HepG2 (cell line): Measurements from ENCODE around the gene IQCE. TPM values are rescaled to one million over a fixed set of nuclear protein-coding genes. Genes with fewer than 3 reads are reported as not detected.

Experiments used
- ATF2 ChIP-seq: sonication (generic); formaldehyde crosslinking; IDR thresholded peaks from 2 replicates; pipeline ENCODE4 v1.4.0; 2020; ENCODE audit warnings: missing genetic modification reagents
- BCL3 ChIP-seq: sonication (generic); formaldehyde crosslinking; IDR thresholded peaks from 2 replicates; pipeline ENCODE4 v1.5.1; 2020; ENCODE audit warnings: mild to moderate bottlenecking, missing genetic modification reagents, moderate library complexity
- FOXC1 ChIP-seq: sonication (generic); formaldehyde crosslinking; IDR thresholded peaks from 2 replicates; pipeline ENCODE4 v1.8.0; 2022; ENCODE audit warnings: mild to moderate bottlenecking, missing genetic modification reagents, borderline replicate concordance
- HOXA3 ChIP-seq: sonication (generic); formaldehyde crosslinking; IDR thresholded peaks from 2 replicates; pipeline ENCODE4 v1.5.0; 2020; ENCODE audit warnings: missing genetic modification reagents
- KDM2A ChIP-seq: sonication (generic); formaldehyde crosslinking; IDR thresholded peaks from 2 replicates; pipeline ENCODE4 v1.4.0; 2020; ENCODE audit warnings: low read depth, missing genetic modification reagents, borderline replicate concordance
- KLF12 ChIP-seq: sonication (generic); formaldehyde crosslinking; IDR thresholded peaks from 2 replicates; pipeline ENCODE4 v1.4.0; 2020; ENCODE audit warnings: missing genetic modification reagents, borderline replicate concordance
- MED13 ChIP-seq: sonication (generic); formaldehyde crosslinking; IDR thresholded peaks from 2 replicates; pipeline ENCODE4 v1.5.0; 2020; ENCODE audit warnings: missing genetic modification reagents
- MTERF4 ChIP-seq: sonication (generic); formaldehyde crosslinking; IDR thresholded peaks from 2 replicates; pipeline ENCODE4 v1.8.0; 2023; ENCODE audit warnings: mild to moderate bottlenecking, missing genetic modification reagents
- NFRKB ChIP-seq: fragments of 450-650 bp; IDR thresholded peaks from 2 replicates; pipeline ENCODE4 v1.6.1; 2017
- NFYB ChIP-seq: sonication (generic); formaldehyde crosslinking; IDR thresholded peaks from 2 replicates; pipeline ENCODE4 v1.4.0; 2020; ENCODE audit warnings: missing genetic modification reagents
- NR3C1 ChIP-seq: sonication (generic); formaldehyde crosslinking; IDR thresholded peaks from 2 replicates; pipeline ENCODE4 v1.4.0; 2020; ENCODE audit warnings: missing genetic modification reagents
- POGZ ChIP-seq: sonication (generic); formaldehyde crosslinking; IDR thresholded peaks from 2 replicates; pipeline ENCODE4 v1.4.0; 2020; ENCODE audit warnings: mild to moderate bottlenecking, missing genetic modification reagents
- PRMT3 ChIP-seq: sonication (generic); formaldehyde crosslinking; IDR thresholded peaks from 2 replicates; pipeline ENCODE4 v1.8.1; 2022; ENCODE audit warnings: low read depth, mild to moderate bottlenecking, moderate library complexity, missing genetic modification reagents, borderline replicate concordance
- RBM39 ChIP-seq: fragments of 200-400 bp; formaldehyde crosslinking; IDR thresholded peaks from one replicate; pipeline ENCODE4 v1.6.1; 2018; ENCODE audit warnings: antibody characterized with exemption, mild to moderate bottlenecking, low read depth, low read length; ENCODE audit not compliant: poor library complexity, severe bottlenecking
- RNF2 ChIP-seq: fragments of 450-650 bp; conservative IDR thresholded peaks from 2 replicates; pipeline ENCODE4 v1.6.1; 2016; ENCODE audit warnings: low read depth
- SALL2 ChIP-seq: sonication (generic); formaldehyde crosslinking; IDR thresholded peaks from 2 replicates; pipeline ENCODE4 v1.8.1; 2023; ENCODE audit warnings: mild to moderate bottlenecking, missing genetic modification reagents, inconsistent platforms
- SAP130 ChIP-seq: IDR thresholded peaks from 2 replicates; pipeline ENCODE4 v1.6.1; 2016; ENCODE audit warnings: low read depth
- SP1 ChIP-seq, 2 experiments: fragments of 450-650 bp in 1 of 2; sonication (generic) in 1 of 2; formaldehyde crosslinking in 1 of 2; IDR thresholded peaks; 2 replicates each; pipeline versions ENCODE4 v1.4.0 to v1.6.1; 2016 to 2020; ENCODE audit warnings: missing genetic modification reagents in 1 of 2
- TOE1 ChIP-seq: sonication (generic); formaldehyde crosslinking; IDR thresholded peaks from 2 replicates; pipeline ENCODE4 v1.4.0; 2020; ENCODE audit warnings: mild to moderate bottlenecking, missing genetic modification reagents
- YEATS4 ChIP-seq: sonication (generic); formaldehyde crosslinking; IDR thresholded peaks from 2 replicates; pipeline ENCODE4 v1.4.0; 2020; ENCODE audit warnings: missing genetic modification reagents, borderline replicate concordance
- ZBTB38 ChIP-seq: sonication (generic); formaldehyde crosslinking; IDR thresholded peaks from 2 replicates; pipeline ENCODE4 v1.5.1; 2020; ENCODE audit warnings: mild to moderate bottlenecking, missing genetic modification reagents
- ZFP36 ChIP-seq: fragments of 150-350 bp; IDR thresholded peaks from 2 replicates; pipeline ENCODE4 v1.6.1; 2018; ENCODE audit warnings: borderline replicate concordance, low read length, low read depth; ENCODE audit not compliant: partially characterized antibody
- ZNF160 ChIP-seq: sonication (generic); formaldehyde crosslinking; IDR thresholded peaks from 2 replicates; pipeline ENCODE4 v1.8.0; 2022; ENCODE audit warnings: mild to moderate bottlenecking, inconsistent platforms, missing genetic modification reagents
- ZNF234 ChIP-seq: sonication (generic); formaldehyde crosslinking; conservative IDR thresholded peaks from 2 replicates; pipeline ENCODE4 v1.5.1; 2020; ENCODE audit warnings: mild to moderate bottlenecking, missing genetic modification reagents
- ZNF343 ChIP-seq: sonication (generic); formaldehyde crosslinking; IDR thresholded peaks from 2 replicates; pipeline ENCODE4 v1.4.0; 2020; ENCODE audit warnings: mild to moderate bottlenecking, missing genetic modification reagents
- ZNF382 ChIP-seq: sonication (generic); formaldehyde crosslinking; IDR thresholded peaks from 2 replicates; pipeline ENCODE4 v1.5.0; 2020; ENCODE audit warnings: missing genetic modification reagents, mild to moderate bottlenecking, borderline replicate concordance
- polyA plus RNA-seq, 8 experiments: library from polyadenylated mRNA; depleted of rRNA in 3 of 8; stranded (reverse) in 7 of 8; unstranded in 1 of 8; fragments of >200 nt; fragmentation: Illumina TruSeq in 4 of 8; extraction: Trizol in 4 of 8; gene quantifications; 2 replicates each; pipeline versions ENCODE4 v1.2.1 to v1.2.3, GENCODE V29; 2011 to 2016; ENCODE audit warnings: low read depth in 4 of 8, missing spikeins in 1 of 8, mixed read lengths in 1 of 8; ENCODE audit not compliant: insufficient read depth in 1 of 8
- total RNA-seq, 5 experiments: library from RNA; depleted of rRNA; stranded (reverse); fragments of >200 nt; fragmentation: Illumina TruSeq; extraction: Trizol; gene quantifications; 2 replicates each; pipeline ENCODE4 v1.2.3, GENCODE V29; 2016; ENCODE audit warnings: low read depth in 1 of 5

IQCE gene
- total and polyA plus RNA-seq, 2 of the 13 experiments (the other 11 are each of a cell fraction or from before 2014, with no cell fraction given), result 1.5 to 2.5 TPM

- TF ChIP-seq RNF2 (no peak), KDM2A (CRISPR knock-in tag) (0 out of 2 replicates have a peak, but pooled peaks have one; percentile 8), MTERF4 (CRISPR knock-in tag) (no peak), ZNF234 (CRISPR knock-in tag) (no peak), NFYB (CRISPR knock-in tag) (no peak; the same call in 1 of the 2 replicates), YEATS4 (CRISPR knock-in tag) (peak; percentile 44; the same call in 1 of the 2 replicates), ZBTB38 (CRISPR knock-in tag) (no peak), ATF2 (CRISPR knock-in tag) (no peak), ZNF382 (CRISPR knock-in tag) (no peak), NFRKB (no peak), TOE1 (CRISPR knock-in tag) (no peak), KLF12 (CRISPR knock-in tag) (no peak), POGZ (CRISPR knock-in tag) (no peak), NR3C1 (CRISPR knock-in tag) (no peak), HOXA3 (CRISPR knock-in tag) (0 out of 2 replicates have a peak, but pooled peaks have one; percentile 18), FOXC1 (CRISPR knock-in tag) (no peak; the same call in 1 of the 2 replicates), SAP130 (CRISPR knock-in tag) (no peak), SP1 (IDR thresholded peaks at IDR 0.05) (no peak), SP1 (CRISPR knock-in tag; IDR thresholded peaks at IDR 0.05) (no peak), RBM39 (no peak), ZNF343 (CRISPR knock-in tag) (no peak), ZNF160 (CRISPR knock-in tag) (no peak), PRMT3 (CRISPR knock-in tag) (no peak), ZFP36 (no peak), SALL2 (CRISPR knock-in tag) (no peak), BCL3 (CRISPR knock-in tag) (0 out of 2 replicates have a peak, but pooled peaks have one; percentile 26), MED13 (CRISPR knock-in tag) (no peak)
Measured at GRCh38 chr7:2631946-2632732, 73.4 kb downstream of the IQCE start, which contains the start of gene TTYH3 (continued).
